CD14-positive monocyte (primary cell): ENCODE results near the gene IZUMO4. TPM values are rescaled to one million over a fixed set of nuclear protein-coding genes. Genes with fewer than 3 reads are reported as not detected.
A peak's percentile ranks its signal among the peaks of the same experiment; 100 is the strongest.

Experiments used
- DNase-seq, 3 donors: peaks; one replicate each; pipeline ENCODE4 v3.0.0-alpha.2; 2011 to 2022
- H2AFZ ChIP-seq: 2 replicates; pipeline ENCODE4 v1.6.0; 2012; ENCODE audit warnings: mild to moderate bottlenecking, low read depth, low read length, inconsistent platforms; ENCODE audit not compliant: insufficient read depth, poor library complexity, severe bottlenecking
- H3K27ac ChIP-seq, 2 donors: 1 replicate in 1 of 2; 2 replicates in 1 of 2; pipeline ENCODE4 v1.5.1; 2012 to 2013; ENCODE audit warnings: low read length in 2 of 2, control low read depth in 1 of 2, inconsistent platforms in 1 of 2, low read depth in 1 of 2, mild to moderate bottlenecking in 1 of 2
- H3K27me3 ChIP-seq, 2 donors: one replicate each; pipeline versions ENCODE4 v1.6.0 to v1.6.1; 2011 to 2013; ENCODE audit warnings: low read length in 2 of 2; ENCODE audit not compliant: control insufficient read depth in 2 of 2, insufficient read depth in 2 of 2
- H3K36me3 ChIP-seq, 2 donors: replicated peaks in 1 of 2; 1 replicate in 1 of 2; 2 replicates in 1 of 2; pipeline versions ENCODE4 v1.5.1 to v1.6.1; 2012 to 2013; ENCODE audit warnings: low read length in 2 of 2, control low read depth in 1 of 2, inconsistent platforms in 1 of 2, mild to moderate bottlenecking in 1 of 2; ENCODE audit not compliant: insufficient read depth in 2 of 2, control insufficient read depth in 1 of 2
- H3K4me1 ChIP-seq, 2 donors: 1 replicate in 1 of 2; 2 replicates in 1 of 2; pipeline versions ENCODE4 v1.5.1 to v1.6.1; 2012 to 2013; ENCODE audit warnings: low read length in 2 of 2, control low read depth in 1 of 2, inconsistent platforms in 1 of 2, mild to moderate bottlenecking in 1 of 2, moderate library complexity in 1 of 2; ENCODE audit not compliant: insufficient read depth in 2 of 2, control insufficient read depth in 1 of 2
- H3K4me2 ChIP-seq: replicated peaks from 2 replicates; pipeline ENCODE3; 2012; ENCODE audit warnings: low read length, moderate library complexity, mild to moderate bottlenecking; ENCODE audit not compliant: poor library complexity, severe bottlenecking; ENCODE audit errors: extremely low read depth
- H3K4me3 ChIP-seq, 3 experiments: fragments of 200-600 bp in 1 of 3; sonication (generic) in 1 of 3; replicated peaks in 1 of 3; 1 replicate in 2 of 3; 2 replicates in 1 of 3; pipeline ENCODE4 v1.5.1; 2011 to 2013; ENCODE audit warnings: low read length in 3 of 3, mild to moderate bottlenecking in 3 of 3, control low read depth in 2 of 3, low read depth in 2 of 3, inconsistent platforms in 1 of 3, moderate library complexity in 1 of 3
- H3K79me2 ChIP-seq: 2 replicates; pipeline ENCODE4 v1.6.0; 2012; ENCODE audit warnings: mild to moderate bottlenecking, control low read depth, inconsistent platforms, low read length, moderate library complexity; ENCODE audit not compliant: insufficient read depth
- H3K9ac ChIP-seq: 2 replicates; pipeline ENCODE4 v1.6.0; 2017; ENCODE audit warnings: low read length, mild to moderate bottlenecking; ENCODE audit not compliant: insufficient read depth, poor library complexity, severe bottlenecking
- H3K9me3 ChIP-seq, 2 donors: replicated peaks in 1 of 2; 1 replicate in 1 of 2; 2 replicates in 1 of 2; pipeline versions ENCODE4 v1.5.1 to v1.6.1; 2012 to 2013; ENCODE audit warnings: low read length in 2 of 2, control low read depth in 1 of 2; ENCODE audit not compliant: control insufficient read depth in 1 of 2, insufficient read depth in 1 of 2
- H4K20me1 ChIP-seq: 2 replicates; pipeline ENCODE4 v1.6.0; 2012; ENCODE audit warnings: mild to moderate bottlenecking, low read length, control low read depth, moderate library complexity; ENCODE audit not compliant: insufficient read depth
- H3K27ac Mint-ChIP-seq, 7 donors: one replicate each; pipeline ENCODE4 v1.8.0; 2020; ENCODE audit warnings: mild to moderate bottlenecking in 7 of 7, mixed read lengths in 7 of 7, moderate library complexity in 6 of 7, inconsistent platforms in 2 of 7
- H3K27me3 Mint-ChIP-seq, 3 donors: one replicate each; pipeline ENCODE4 v1.8.0; 2021 to 2022; ENCODE audit warnings: low read depth in 3 of 3, mild to moderate bottlenecking in 3 of 3, mixed read lengths in 3 of 3, moderate library complexity in 3 of 3, inconsistent platforms in 1 of 3
- H3K36me3 Mint-ChIP-seq, 2 donors: one replicate each; pipeline ENCODE4 v1.8.0; 2020; ENCODE audit warnings: mixed read lengths in 2 of 2, inconsistent platforms in 1 of 2, mild to moderate bottlenecking in 1 of 2
- H3K4me1 Mint-ChIP-seq: one replicate; pipeline ENCODE4 v1.8.0; 2020; ENCODE audit warnings: mild to moderate bottlenecking, mixed read lengths
- H3K4me3 Mint-ChIP-seq, 2 donors: one replicate each; pipeline ENCODE4 v1.8.0; 2020; ENCODE audit warnings: mild to moderate bottlenecking in 2 of 2, mixed read lengths in 2 of 2, moderate library complexity in 1 of 2
- H3K9me3 Mint-ChIP-seq, 7 donors: one replicate each; pipeline ENCODE4 v1.8.0; 2020 to 2022; ENCODE audit warnings: mixed read lengths in 7 of 7, mild to moderate bottlenecking in 6 of 7, moderate library complexity in 6 of 7, inconsistent platforms in 2 of 7
- CTCF ChIP-seq: fragments of 200-600 bp; IDR thresholded peaks from one replicate; pipeline ENCODE4 v1.8.0; 2022; ENCODE audit warnings: antibody characterized with exemption, mild to moderate bottlenecking
- WGBS: methylation state at CpG from one replicate; pipeline ENCODE4 v1.1.5; 2013; ENCODE audit warnings: missing lambda C conversion rate; ENCODE audit not compliant: insufficient coverage; 5-methylcytosine and 5-hydroxymethylcytosine counted together
- intact Hi-C, 2 donors: fragments of 100-400 bp; cut with micrococcal nuclease; formaldehyde crosslinking; loops; one replicate each; pipeline versions ENCODE4 v1.15.0 to v1.15.1; 2023
- polyA plus RNA-seq, 3 donors: library from polyadenylated mRNA; depleted of rRNA in 1 of 3; unstranded in 2 of 3; stranded (reverse) in 1 of 3; fragments of 300-500 nt in 2 of 3; fragments of >200 nt in 1 of 3; fragmentation: Illumina TruSeq in 2 of 3; gene quantifications; 1 replicate in 2 of 3; 2 replicates in 1 of 3; pipeline ENCODE4 v1.2.3, GENCODE V29; 2012 to 2021

The IZUMO4 gene
- polyA plus RNA-seq, 3 donors = 0.41 to 17.5 (median 0.80) TPM

GRCh38 chr19:2122982-2123381 is 26.3 kb downstream of the IZUMO4 start:
- 97% methylated on average over 6 of the region's 10 CpGs for WGBS
- no peak for DNase-seq
- Mint-ChIP-seq H3K4me3 (no peak overlapping the region), H3K36me3 (peaks cover 85 to 99% of the 10 kb centered on the region in 2 donors), H3K9me3 (no peaks in the 10 kb centered on the region), H3K27me3 (peaks cover 0 to 1% (median 0%) of the 10 kb centered on the region in 3 donors), H3K27ac (peak overlapping the region in 2 of 7 donors; percentile 10 to 41), H3K4me1 (no peaks in the 10 kb centered on the region)
- Histone ChIP-seq H2AFZ (no peak overlapping the region), H3K4me2 (no peak overlapping the region), H3K9me3 (no peaks in the 10 kb centered on the region), H3K27ac (no peak overlapping the region), H3K36me3 (peaks cover 86 to 96% of the 10 kb centered on the region in 2 donors), H3K4me3 (no peak overlapping the region), H4K20me1 (peaks cover 90% of the 10 kb centered on the region), H3K4me1 (no peaks in the 10 kb centered on the region), H3K27me3 (no peaks in the 10 kb centered on the region), H3K9ac (no peak overlapping the region), H3K79me2 (no peaks in the 10 kb centered on the region)
- intact Hi-C loops = no loop called here
- TF ChIP-seq CTCF = no peak

GRCh38 chr19:2123682-2124387 is 27.1 kb downstream of the IZUMO4 start:
- no peak overlapping the region for H3K27ac Mint-ChIP-seq
- no peak overlapping the region for H3K9ac ChIP-seq
- H3K4me1 ChIP-seq = no peaks in the 10 kb centered on the region
- H3K9me3 ChIP-seq = no peaks in the 10 kb centered on the region
- no peak overlapping the region for H3K4me2 ChIP-seq
- H3K27me3 ChIP-seq = no peaks in the 10 kb centered on the region
- H3K4me3 Mint-ChIP-seq = no peak overlapping the region
- peaks cover 80 to 90% of the 10 kb centered on the region in 2 donors for H3K36me3 ChIP-seq
- H4K20me1 ChIP-seq = peaks cover 84% of the 10 kb centered on the region
- no peak for DNase-seq
- H3K9me3 Mint-ChIP-seq = no peaks in the 10 kb centered on the region
- H3K27me3 Mint-ChIP-seq = peaks cover 0 to 1% (median 0%) of the 10 kb centered on the region in 3 donors
- intact Hi-C loops = no loop called here
- H3K79me2 ChIP-seq = no peaks in the 10 kb centered on the region
- peaks cover 78 to 91% of the 10 kb centered on the region in 2 donors for H3K36me3 Mint-ChIP-seq
- H3K4me3 ChIP-seq = no peak overlapping the region
- H2AFZ ChIP-seq = no peak overlapping the region
- no peak overlapping the region for H3K27ac ChIP-seq
- no peaks in the 10 kb centered on the region for H3K4me1 Mint-ChIP-seq
- WGBS = 93% methylated on average over 21 of the region's 25 CpGs
- TF ChIP-seq CTCF = no peak
